Fibroblast of lung (primary cell): ENCODE results near the gene RPS6KA3. TPM values are rescaled to one million over a fixed set of nuclear protein-coding genes. Genes with fewer than 3 reads are reported as not detected.

ENCODE experiments used
- DNase-seq, 2 donors: peaks; one replicate each; pipeline versions ENCODE4 v3.0.0 to v3.0.0-alpha.2; 2010; ENCODE audit warnings: low read depth in 2 of 2
- H2AFZ ChIP-seq: 2 replicates; pipeline ENCODE4 v1.5.1; 2012; ENCODE audit warnings: low read length, control low read depth, inconsistent platforms
- H3K27ac ChIP-seq: 2 replicates; pipeline ENCODE4 v1.5.1; 2011; ENCODE audit warnings: low read length, control low read depth; ENCODE audit not compliant: insufficient read depth
- H3K27me3 ChIP-seq: 2 replicates; pipeline ENCODE4 v1.5.1; 2011; ENCODE audit warnings: mild to moderate bottlenecking, low read length; ENCODE audit not compliant: control insufficient read depth, insufficient read depth
- H3K36me3 ChIP-seq: 2 replicates; pipeline ENCODE4 v1.5.1; 2011; ENCODE audit warnings: low read length; ENCODE audit not compliant: control insufficient read depth, insufficient read depth
- H3K4me1 ChIP-seq: 2 replicates; pipeline ENCODE4 v1.5.1; 2011; ENCODE audit warnings: low read length; ENCODE audit not compliant: control insufficient read depth, insufficient read depth; ENCODE audit errors: extremely low read depth
- H3K4me2 ChIP-seq: 2 replicates; pipeline ENCODE4 v1.5.1; 2011; ENCODE audit warnings: low read length, control low read depth; ENCODE audit not compliant: insufficient read depth; ENCODE audit errors: extremely low read depth
- H3K4me3 ChIP-seq, 4 experiments: fragments of 200-600 bp in 1 of 4; sonication (generic) in 1 of 4; replicated peaks in 1 of 4; 2 replicates each; pipeline ENCODE4 v1.5.1; 2011 to 2016; ENCODE audit warnings: low read length in 4 of 4, low read depth in 3 of 4, mild to moderate bottlenecking in 3 of 4, control low read depth in 2 of 4, inconsistent platforms in 1 of 4, mixed read lengths in 1 of 4; ENCODE audit not compliant: insufficient read depth in 1 of 4; ENCODE audit errors: control extremely low read depth in 1 of 4
- H3K79me2 ChIP-seq: 2 replicates; pipeline ENCODE4 v1.5.1; 2012; ENCODE audit warnings: mild to moderate bottlenecking, low read length, inconsistent platforms; ENCODE audit not compliant: control insufficient read depth, insufficient read depth
- H3K9ac ChIP-seq: 2 replicates; pipeline ENCODE4 v1.5.1; 2011; ENCODE audit warnings: mild to moderate bottlenecking, low read length, control low read depth; ENCODE audit not compliant: insufficient read depth
- H3K9me3 ChIP-seq: 2 replicates; pipeline ENCODE4 v1.5.1; 2012; ENCODE audit warnings: low read depth, low read length; ENCODE audit not compliant: control insufficient read depth, insufficient read depth
- H4K20me1 ChIP-seq: 2 replicates; pipeline ENCODE4 v1.5.1; 2011; ENCODE audit warnings: low read length; ENCODE audit not compliant: control insufficient read depth, insufficient read depth; ENCODE audit errors: extremely low read depth
- CTCF ChIP-seq, 2 donors: IDR thresholded peaks in 1 of 2; conservative IDR thresholded peaks in 1 of 2; 1 replicate in 1 of 2; 2 replicates in 1 of 2; pipeline ENCODE4 v1.5.1; 2011 to 2012; ENCODE audit warnings: low read length in 2 of 2, control low read depth in 1 of 2, inconsistent platforms in 1 of 2, low read depth in 1 of 2, mild to moderate bottlenecking in 1 of 2
- EZH2 ChIP-seq: IDR thresholded peaks from 2 replicates; pipeline ENCODE4 v1.5.1; 2012; ENCODE audit warnings: low read length, control low read depth, mild to moderate bottlenecking; ENCODE audit errors: missing control alignments
- polyA plus RNA-seq, 2 donors: library from polyadenylated mRNA; depleted of rRNA in 1 of 2; stranded (reverse) in 1 of 2; unstranded in 1 of 2; fragments of >200 nt; gene quantifications; 2 replicates each; pipeline ENCODE4 v1.2.1, GENCODE V29; 2011 to 2012; ENCODE audit warnings: missing spikeins in 1 of 2
- total RNA-seq: library from RNA; depleted of rRNA; stranded (reverse); fragments of >200 nt; gene quantifications from 2 replicates; pipeline ENCODE4 v1.2.1, GENCODE V29; 2014

The RPS6KA3 gene
- total and polyA plus RNA-seq, 2 donors (not counting 1 experiment from before 2014, with no cell fraction given), result 38.5 to 50.2 TPM

- H3K4me3 ChIP-seq, result no peak overlapping the region
- H2AFZ ChIP-seq, result no peak overlapping the region
- H3K9ac ChIP-seq, result no peak overlapping the region
- DNase-seq, result no peak
- no peaks in the 10 kb centered on the region for H3K4me1 ChIP-seq
- no peaks in the 10 kb centered on the region for H3K9me3 ChIP-seq
- H4K20me1 ChIP-seq, result no peaks in the 10 kb centered on the region
- TF ChIP-seq EZH2 (no peak), CTCF (conservative IDR thresholded peaks at IDR 0.05 in 1 of 2, IDR thresholded peaks at IDR 0.05 in 1 of 2; ENCODE audit: low read depth in 1 of 2, low read length in 2 of 2) (no peak)
- no peaks in the 10 kb centered on the region for H3K36me3 ChIP-seq
- H3K79me2 ChIP-seq, result no peaks in the 10 kb centered on the region
- no peak overlapping the region for H3K27ac ChIP-seq
- no peaks in the 10 kb centered on the region for H3K27me3 ChIP-seq
- no peak overlapping the region for H3K4me2 ChIP-seq
Measured at GRCh38 chrX:20248592-20249192, 18.0 kb downstream of the RPS6KA3 start.

GRCh38 chrX:20244931-20245330 is 21.8 kb downstream of the RPS6KA3 start:
- no peak for TF ChIP-seq CTCF (conservative IDR thresholded peaks at IDR 0.05 in 1 of 2, IDR thresholded peaks at IDR 0.05 in 1 of 2; ENCODE audit: low read depth in 1 of 2, low read length in 2 of 2)
- no peak for TF ChIP-seq EZH2
- H3K79me2 ChIP-seq, result no peaks in the 10 kb centered on the region

DNA sequence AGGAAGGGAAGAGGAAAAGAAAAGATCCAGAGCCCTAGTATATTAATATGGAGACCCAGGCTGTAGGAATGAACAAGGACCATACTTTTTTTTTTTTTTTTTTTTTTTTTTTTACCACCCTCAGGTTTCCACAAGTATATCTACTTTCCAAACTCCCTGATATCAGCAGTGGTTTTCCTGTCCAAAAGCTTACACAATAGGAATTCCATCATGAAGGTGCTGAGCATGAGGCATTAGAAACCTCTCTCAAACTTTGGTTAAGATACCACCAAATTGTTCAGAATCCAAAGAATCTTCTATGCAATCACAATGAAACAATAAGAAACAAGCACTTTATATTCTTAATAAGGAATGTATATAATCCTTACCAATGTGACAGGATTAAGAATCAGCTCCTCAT is 26.5 kb downstream of the RPS6KA3 start:
- Histone ChIP-seq H3K9me3 (no peaks in the 10 kb centered on the region), H3K27me3 (no peaks in the 10 kb centered on the region), H3K4me3 (no peak overlapping the region), H3K4me1 (no peaks in the 10 kb centered on the region), H3K9ac (no peak overlapping the region), H2AFZ (no peak overlapping the region), H4K20me1 (no peaks in the 10 kb centered on the region), H3K36me3 (no peaks in the 10 kb centered on the region), H3K27ac (no peak overlapping the region), H3K4me2 (no peak overlapping the region), H3K79me2 (no peaks in the 10 kb centered on the region)
- TF ChIP-seq CTCF (conservative IDR thresholded peaks at IDR 0.05 in 1 of 2, IDR thresholded peaks at IDR 0.05 in 1 of 2; ENCODE audit: low read depth in 1 of 2, low read length in 2 of 2), result no peak
- TF ChIP-seq EZH2, result no peak
- DNase-seq, result peak in 1 of 2 donors; percentile 54

More at GRCh38 chrX:20244931-20245330, 21.8 kb downstream of the RPS6KA3 start:
- no peak overlapping the region for H3K9ac ChIP-seq
- no peak overlapping the region for H3K27ac ChIP-seq
- H3K27me3 ChIP-seq, result no peaks in the 10 kb centered on the region
- no peaks in the 10 kb centered on the region for H4K20me1 ChIP-seq
- H3K9me3 ChIP-seq, result no peaks in the 10 kb centered on the region
- H3K4me2 ChIP-seq, result no peak overlapping the region
- H3K4me3 ChIP-seq, result no peak overlapping the region
- H3K4me1 ChIP-seq, result no peaks in the 10 kb centered on the region
- H3K36me3 ChIP-seq, result no peaks in the 10 kb centered on the region
- peak; percentile 53 to 58 for DNase-seq
- H2AFZ ChIP-seq, result no peak overlapping the region
